Mucosa of rectum (tissue), 2 donors: Measurements from ENCODE around the gene PAIP2.

Experiments used
- H3K27ac ChIP-seq, 2 donors: one replicate each; pipeline ENCODE4 v1.7.0; 2013; ENCODE audit warnings: inconsistent platforms in 2 of 2, low read depth in 2 of 2, low read length in 2 of 2
- H3K27me3 ChIP-seq, 2 donors: one replicate each; pipeline ENCODE4 v1.7.0; 2013; ENCODE audit warnings: low read length in 2 of 2; ENCODE audit not compliant: control insufficient read depth in 2 of 2, insufficient read depth in 2 of 2
- H3K36me3 ChIP-seq, 2 donors: one replicate each; pipeline ENCODE4 v1.7.0; 2013; ENCODE audit warnings: low read length in 2 of 2; ENCODE audit not compliant: control insufficient read depth in 2 of 2, insufficient read depth in 2 of 2
- H3K4me1 ChIP-seq, 2 donors: one replicate each; pipeline ENCODE4 v1.7.0; 2013; ENCODE audit warnings: low read length in 2 of 2, mild to moderate bottlenecking in 1 of 2; ENCODE audit not compliant: control insufficient read depth in 2 of 2, insufficient read depth in 2 of 2
- H3K4me3 ChIP-seq, 2 donors: one replicate each; pipeline ENCODE4 v1.7.0; 2013; ENCODE audit warnings: low read length in 2 of 2
- H3K9ac ChIP-seq, 2 donors: one replicate each; pipeline ENCODE4 v1.7.0; 2013; ENCODE audit warnings: low read length in 2 of 2, low read depth in 1 of 2, mild to moderate bottlenecking in 1 of 2
- H3K9me3 ChIP-seq, 2 donors: one replicate each; pipeline ENCODE4 v1.7.0; 2013; ENCODE audit warnings: low read length in 2 of 2; ENCODE audit not compliant: control insufficient read depth in 2 of 2
- donor health status: healthy.
- donor health status: Normal muscosa, but diverticular disease.

Gene PAIP2

GRCh38 chr5:139397921-139398320 lies 56.3 kb downstream of the PAIP2 start:
- H3K27me3 ChIP-seq, result peaks cover 0 to 7% of the 10 kb centered on the region in 2 donors
- H3K4me3 ChIP-seq, result no peak overlapping the region
- H3K4me1 ChIP-seq, result peaks cover 12 to 15% of the 10 kb centered on the region in 2 donors
- H3K36me3 ChIP-seq, result peaks cover 3 to 7% of the 10 kb centered on the region in 2 donors
- H3K27ac ChIP-seq, result no peak overlapping the region
- H3K9ac ChIP-seq, result no peak overlapping the region
- no peaks in the 10 kb centered on the region for H3K9me3 ChIP-seq

- peaks cover 13% of the 10 kb centered on the region in 2 donors for H3K4me1 ChIP-seq
- no peaks in the 10 kb centered on the region for H3K9me3 ChIP-seq
- H3K9ac ChIP-seq, result no peak overlapping the region
- no peak overlapping the region for H3K27ac ChIP-seq
- peaks cover 3 to 7% of the 10 kb centered on the region in 2 donors for H3K36me3 ChIP-seq
- no peak overlapping the region for H3K4me3 ChIP-seq
- no peaks in the 10 kb centered on the region for H3K27me3 ChIP-seq
Observed at GRCh38 chr5:139399501-139400121, 58.0 kb downstream of the PAIP2 start.

- H3K4me1 ChIP-seq, result peaks cover 13 to 15% of the 10 kb centered on the region in 2 donors
- no peaks in the 10 kb centered on the region for H3K27me3 ChIP-seq
- H3K9me3 ChIP-seq, result no peaks in the 10 kb centered on the region
- no peak overlapping the region for H3K9ac ChIP-seq
- H3K4me3 ChIP-seq, result no peak overlapping the region
- peaks cover 0 to 2% of the 10 kb centered on the region in 2 donors for H3K36me3 ChIP-seq
- no peak overlapping the region for H3K27ac ChIP-seq
Observed at GRCh38 chr5:139401546-139401945, 59.9 kb downstream of the PAIP2 start.

GRCh38 chr5:139402561-139403158 lies 61.0 kb downstream of the PAIP2 start:
- Histone ChIP-seq H3K36me3 (peaks cover 0 to 2% of the 10 kb centered on the region in 2 donors), H3K27me3 (no peaks in the 10 kb centered on the region), H3K9ac (no peak overlapping the region), H3K4me1 (peaks cover 13 to 15% of the 10 kb centered on the region in 2 donors), H3K9me3 (no peaks in the 10 kb centered on the region), H3K27ac (no peak overlapping the region), H3K4me3 (no peak overlapping the region)

GRCh38 chr5:139403418-139403786 lies 61.7 kb downstream of the PAIP2 start:
- Histone ChIP-seq H3K9me3 (no peaks in the 10 kb centered on the region), H3K4me3 (peak overlapping the region; percentile 77 to 88), H3K27ac (peak overlapping the region; percentile 93 to 95), H3K9ac (peak overlapping the region; percentile 72 to 76), H3K36me3 (peaks cover 0 to 2% of the 10 kb centered on the region in 2 donors), H3K27me3 (no peaks in the 10 kb centered on the region), H3K4me1 (peaks cover 13 to 15% of the 10 kb centered on the region in 2 donors)

- Histone ChIP-seq H3K4me3 (peak within 1 kb of the TSS; percentile 77 to 88), H3K36me3 (peaks cover 0 to 2% of the 10 kb centered on the region in 2 donors), H3K27me3 (no peaks in the 10 kb centered on the region), H3K9ac (peak within 1 kb of the TSS; percentile 72 to 84), H3K27ac (peak within 1 kb of the TSS; percentile 93 to 95), H3K9me3 (no peaks in the 10 kb centered on the region), H3K4me1 (peaks cover 13 to 15% of the 10 kb centered on the region in 2 donors)
Observed at GRCh38 chr5:139403787-139404483, 62.3 kb downstream of the PAIP2 start, which contains the start of gene SPATA24. Gene SPATA24, minus strand, starts transcription at chr5:139404089. Its CDS starts 29 bp downstream, at chr5:139404060.

GRCh38 chr5:139404484-139404840 lies 62.8 kb downstream of the PAIP2 start:
- H3K4me1 ChIP-seq, result peaks cover 13 to 15% of the 10 kb centered on the region in 2 donors
- H3K9me3 ChIP-seq, result no peaks in the 10 kb centered on the region
- peaks cover 0 to 2% of the 10 kb centered on the region in 2 donors for H3K36me3 ChIP-seq
- H3K27me3 ChIP-seq, result no peaks in the 10 kb centered on the region
- H3K27ac ChIP-seq, result peak overlapping the region; percentile 93 to 95
- H3K4me3 ChIP-seq, result peak overlapping the region; percentile 77 to 88
- H3K9ac ChIP-seq, result peak overlapping the region; percentile 72 to 84

- H3K27ac ChIP-seq, result no peak overlapping the region
- H3K9ac ChIP-seq, result no peak overlapping the region
- H3K4me3 ChIP-seq, result no peak overlapping the region
- no peaks in the 10 kb centered on the region for H3K36me3 ChIP-seq
- peaks cover 13 to 15% of the 10 kb centered on the region in 2 donors for H3K4me1 ChIP-seq
- H3K9me3 ChIP-seq, result no peaks in the 10 kb centered on the region
- no peaks in the 10 kb centered on the region for H3K27me3 ChIP-seq
Observed at GRCh38 chr5:139406963-139407362, 65.3 kb downstream of the PAIP2 start.

GRCh38 chr5:139407517-139407916 lies 65.9 kb downstream of the PAIP2 start:
- no peak overlapping the region for H3K9ac ChIP-seq
- peaks cover 13 to 15% of the 10 kb centered on the region in 2 donors for H3K4me1 ChIP-seq
- H3K36me3 ChIP-seq, result no peaks in the 10 kb centered on the region
- no peak overlapping the region for H3K27ac ChIP-seq
- H3K27me3 ChIP-seq, result no peaks in the 10 kb centered on the region
- no peak overlapping the region for H3K4me3 ChIP-seq
- no peaks in the 10 kb centered on the region for H3K9me3 ChIP-seq

- no peaks in the 10 kb centered on the region for H3K36me3 ChIP-seq
- no peaks in the 10 kb centered on the region for H3K27me3 ChIP-seq
- H3K4me1 ChIP-seq, result peaks cover 10 to 11% of the 10 kb centered on the region in 2 donors
- no peak overlapping the region for H3K9ac ChIP-seq
- no peak overlapping the region for H3K27ac ChIP-seq
- no peak overlapping the region for H3K4me3 ChIP-seq
- H3K9me3 ChIP-seq, result no peaks in the 10 kb centered on the region
Observed at GRCh38 chr5:139408191-139408590, 66.5 kb downstream of the PAIP2 start.
